Endothelial cell of umbilical vein (primary cell): ENCODE data around the gene ANXA4. TPM values are rescaled to one million over a fixed set of nuclear protein-coding genes. Genes with fewer than 3 reads are reported as not detected.

ENCODE experiments used
- BruUV-seq: library from RNA; stranded (reverse); fragments of 400-500 nt; replicated peaks from 2 replicates; lab custom pipeline; 2021; lab: Mats Ljungman, UMichigan
- CTCF ChIA-PET: fragments of 300-600, 350-600 bp; sonication (Branson Sonifier 250); formaldehyde crosslinking; loops from one replicate; lab custom pipeline; 2021; ENCODE audit warnings: antibody characterized with exemption, inconsistent platforms; lab: Charles Lee
- POLR2A ChIA-PET: fragments of 300-600, 350-600 bp; sonication (Branson Sonifier 250); formaldehyde crosslinking; loops from one replicate; lab custom pipeline; 2021; ENCODE audit warnings: antibody characterized with exemption, inconsistent platforms; lab: Charles Lee
- DNase-seq: peaks from one replicate; pipeline ENCODE4 v3.0.0-alpha.2; 2011; ENCODE audit warnings: low read depth, low spot score
- FAIRE-seq: peaks from 2 replicates; lab custom pipeline; 2011; peaks lifted over from hg19 to GRCh38; lab: Jason Lieb, UNC
- H2AFZ ChIP-seq: 2 replicates; pipeline ENCODE4 v1.6.0; 2012; ENCODE audit warnings: low read depth, low read length, control low read depth, inconsistent platforms
- H3K27ac ChIP-seq: 2 replicates; pipeline ENCODE4 v1.5.1; 2011; ENCODE audit warnings: low read depth, mild to moderate bottlenecking, control low read depth, low read length, moderate library complexity; ENCODE audit not compliant: insufficient read depth
- H3K27me3 ChIP-seq, 2 experiments: 2 replicates each; pipeline versions ENCODE4 v1.6.0 to v1.6.1; 2011; ENCODE audit warnings: low read length in 2 of 2, mixed read lengths in 1 of 2; ENCODE audit not compliant: control insufficient read depth in 2 of 2, insufficient read depth in 2 of 2
- H3K36me3 ChIP-seq, 2 experiments: 2 replicates in 1 of 2; 3 replicates in 1 of 2; pipeline ENCODE4 v1.5.1; 2011; ENCODE audit warnings: low read length in 2 of 2, mild to moderate bottlenecking in 1 of 2, moderate library complexity in 1 of 2; ENCODE audit not compliant: control insufficient read depth in 2 of 2, insufficient read depth in 2 of 2; ENCODE audit errors: extremely low read depth in 1 of 2
- H3K4me1 ChIP-seq: 3 replicates; pipeline ENCODE4 v1.5.1; 2011; ENCODE audit warnings: mild to moderate bottlenecking, low read length; ENCODE audit not compliant: control insufficient read depth, insufficient read depth; ENCODE audit errors: extremely low read depth
- H3K4me2 ChIP-seq: 2 replicates; pipeline ENCODE4 v1.6.1; 2011; ENCODE audit warnings: low read length, control low read depth, mixed read lengths; ENCODE audit not compliant: insufficient read depth
- H3K4me3 ChIP-seq, 3 experiments: fragments of 200-600 bp in 1 of 3; sonication (generic), shearing (Covaris generic) in 1 of 3; replicated peaks in 1 of 3; 2 replicates each; pipeline ENCODE4 v1.5.1; 2011 to 2016; ENCODE audit warnings: control low read depth in 3 of 3, low read length in 3 of 3, mild to moderate bottlenecking in 2 of 3, inconsistent platforms in 1 of 3, low read depth in 1 of 3, moderate library complexity in 1 of 3; ENCODE audit not compliant: insufficient read depth in 1 of 3
- H3K79me2 ChIP-seq: 2 replicates; pipeline ENCODE4 v1.6.0; 2012; ENCODE audit warnings: low read length, inconsistent platforms; ENCODE audit not compliant: control insufficient read depth, insufficient read depth
- H3K9ac ChIP-seq: replicated peaks from 2 replicates; pipeline ENCODE3; 2011; ENCODE audit warnings: low read length, control low read depth; ENCODE audit not compliant: insufficient read depth; ENCODE audit errors: extremely low read depth
- H3K9me1 ChIP-seq: replicated peaks from 3 replicates; pipeline ENCODE4 v1.6.0; 2011; ENCODE audit warnings: mild to moderate bottlenecking, low read length; ENCODE audit not compliant: control insufficient read depth, insufficient read depth; ENCODE audit errors: extremely low read depth
- H3K9me3 ChIP-seq: replicated peaks from 2 replicates; pipeline ENCODE4 v1.5.1; 2012; ENCODE audit warnings: low read length, inconsistent platforms; ENCODE audit not compliant: control insufficient read depth, insufficient read depth
- H4K20me1 ChIP-seq: replicated peaks from 2 replicates; pipeline ENCODE3; 2011; ENCODE audit warnings: mild to moderate bottlenecking, low read length; ENCODE audit not compliant: control insufficient read depth, insufficient read depth; ENCODE audit errors: extremely low read depth
- CTCF ChIP-seq, 2 donors: IDR thresholded peaks; 1 replicate in 1 of 2; 2 replicates in 1 of 2; pipeline ENCODE4 v1.5.1; 2011; ENCODE audit warnings: low read length in 2 of 2, mild to moderate bottlenecking in 2 of 2, moderate library complexity in 2 of 2, control low read depth in 1 of 2, inconsistent platforms in 1 of 2, low read depth in 1 of 2; ENCODE audit not compliant: insufficient read depth in 1 of 2; ENCODE audit errors: extremely low read depth in 1 of 2
- EZH2 ChIP-seq: IDR thresholded peaks from 2 replicates; pipeline ENCODE4 v1.6.1; 2012; ENCODE audit warnings: borderline replicate concordance, low read depth, mild to moderate bottlenecking, moderate library complexity, low read length, inconsistent platforms; ENCODE audit not compliant: severe bottlenecking
- FOS ChIP-seq: IDR thresholded peaks from 2 replicates; pipeline ENCODE4 v1.6.1; 2011; ENCODE audit warnings: mild to moderate bottlenecking, low read length, moderate library complexity, borderline replicate concordance; ENCODE audit not compliant: insufficient read depth
- GATA2 ChIP-seq: IDR thresholded peaks from 2 replicates; pipeline ENCODE4 v1.7.0; 2011; ENCODE audit warnings: low read depth, mild to moderate bottlenecking, moderate library complexity, mixed read lengths, low read length; ENCODE audit not compliant: insufficient read length, insufficient read depth
- JUN ChIP-seq: IDR thresholded peaks from 2 replicates; pipeline ENCODE4 v1.6.1; 2011; ENCODE audit warnings: borderline replicate concordance, low read depth; ENCODE audit not compliant: insufficient read length, insufficient read depth
- MYC ChIP-seq: IDR thresholded peaks from one replicate; pipeline ENCODE4 v1.6.1; 2011; ENCODE audit warnings: mild to moderate bottlenecking, low read depth, low read length
- POLR2A ChIP-seq: IDR thresholded peaks from 2 replicates; pipeline ENCODE4 v1.6.1; 2012; ENCODE audit warnings: low read depth, mild to moderate bottlenecking, control low read depth, low read length
- POLR2AphosphoS5 ChIP-seq: IDR thresholded peaks from 2 replicates; pipeline ENCODE4 v1.6.1; 2012; ENCODE audit warnings: low read depth, mild to moderate bottlenecking, control low read depth, low read length, moderate library complexity; ENCODE audit not compliant: insufficient read depth
- dilution Hi-C: fragments of 300-500 bp; cut with MboI; formaldehyde crosslinking; loops from one replicate; pipeline ENCODE4 v1.15.0; 2019; ENCODE audit warnings: low sequenced_read_pairs; ENCODE audit not compliant: extremely low pct_ligation_motif_present
- intact Hi-C: fragments of 100-400 bp; cut with micrococcal nuclease; formaldehyde crosslinking; loops from one replicate; pipeline ENCODE4 v1.10.0; 2022
- polyA plus RNA-seq, 4 experiments: library from polyadenylated mRNA; depleted of rRNA in 3 of 4; stranded (reverse) in 3 of 4; unstranded in 1 of 4; fragments of >200 nt; gene quantifications; 2 replicates each; pipeline versions ENCODE4 v1.2.1 to v1.2.3, GENCODE V29; 2011 to 2012; ENCODE audit warnings: missing spikeins in 1 of 4
- total RNA-seq: library from RNA; stranded (reverse); gene quantifications from 2 replicates; pipeline ENCODE4 v1.2.3, GENCODE V29; 2021
- TF ChIP-seq, protein P1 (sequence below): IDR thresholded peaks from 2 replicates; pipeline ENCODE4 v1.6.1; 2011; ENCODE audit not compliant: insufficient read depth, insufficient read length

ANXA4 gene
- total and polyA plus RNA-seq, 2 donors (not counting 3 experiments of a cell fraction or from before 2014, with no cell fraction given), result 29.4 to 79.6 TPM

DNA sequence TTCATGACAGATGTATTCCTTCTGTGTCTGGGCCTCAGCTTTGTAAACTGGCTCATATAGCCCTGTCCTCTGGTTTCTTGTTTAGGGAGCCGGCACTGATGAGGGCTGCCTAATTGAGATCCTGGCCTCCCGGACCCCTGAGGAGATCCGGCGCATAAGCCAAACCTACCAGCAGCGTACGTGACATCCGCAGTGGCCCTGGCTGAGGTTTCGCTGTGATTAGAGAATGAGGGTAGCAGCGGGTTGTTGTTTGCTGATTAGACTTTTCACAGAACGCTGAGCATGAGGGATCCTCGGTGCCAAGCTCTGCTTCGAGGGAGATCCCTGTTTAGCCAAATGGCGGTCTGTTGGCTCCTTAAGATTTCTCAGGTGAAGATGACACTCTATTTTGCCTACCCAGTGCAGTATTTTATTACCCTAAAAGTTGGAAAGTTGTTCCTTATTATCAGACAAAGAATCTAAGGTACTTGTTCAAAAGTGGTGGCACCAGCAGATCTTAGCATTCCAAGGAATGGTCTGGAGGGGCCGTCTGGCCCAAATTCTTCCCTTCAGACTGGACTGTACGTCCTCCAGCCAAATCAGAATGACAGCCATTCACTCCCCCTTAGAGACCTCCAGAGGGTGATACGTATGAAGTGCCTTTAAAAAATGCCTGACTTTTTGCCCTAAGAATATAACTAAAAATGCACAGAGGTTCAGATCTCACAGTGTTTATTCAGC, 66.0 kb downstream of the ANXA4 start:
- FAIRE-seq (no peak), DNase-seq (no peak)
- BruUV-seq, result no TSS peak
- Histone ChIP-seq H3K4me1 (peaks cover 6% of the 10 kb centered on the region), H3K27ac (no peak overlapping the region), H3K4me2 (no peak overlapping the region), H2AFZ (no peak overlapping the region), H3K9me3 (no peaks in the 10 kb centered on the region), H3K27me3 (no peaks in the 10 kb centered on the region), H3K79me2 (no peaks in the 10 kb centered on the region), H3K4me3 (no peak overlapping the region), H4K20me1 (no peaks in the 10 kb centered on the region), H3K36me3 (peaks cover 0 to 8% of the 10 kb centered on the region in 2 experiments), H3K9me1 (no peaks in the 10 kb centered on the region), H3K9ac (no peak overlapping the region)
- intact Hi-C loops (no loop called here), dilution Hi-C loops (no loop called here)
- ChIA-PET CTCF (interaction anchor here (2.6 to 15.5 kb wide), 3 partner anchors 8 to 82 kb away, joined by 11 to 784 read pairs (median 106); no protein-coding TSS in a partner anchor), POLR2A (no interaction called here)
- TF ChIP-seq EZH2 (no peak), POLR2A (no peak), MYC (no peak), POLR2AphosphoS5 (no peak), GATA2 (no peak), FOS (no peak), CTCF (IDR thresholded peaks at IDR 0.05; ENCODE audit: extremely low read depth in 1 of 2, insufficient read depth in 1 of 2, low read depth in 1 of 2, low read length in 2 of 2) (no peak), JUN (no peak)
- TF ChIP-seq, protein P1, sequence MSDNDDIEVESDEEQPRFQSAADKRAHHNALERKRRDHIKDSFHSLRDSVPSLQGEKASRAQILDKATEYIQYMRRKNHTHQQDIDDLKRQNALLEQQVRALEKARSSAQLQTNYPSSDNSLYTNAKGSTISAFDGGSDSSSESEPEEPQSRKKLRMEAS, result no peak
